Liver (tissue), 9 donors: ENCODE data around the gene GINS2. TPM values are rescaled to one million over a fixed set of nuclear protein-coding genes. Genes with fewer than 3 reads are reported as not detected.

ENCODE experiments used
- DNase-seq: peaks from one replicate; pipeline ENCODE4 v3.0.0-alpha.2; 2017; ENCODE audit warnings: low spot score
- H3K27ac ChIP-seq, 2 donors: one replicate each; pipeline ENCODE4 v1.7.0; 2013; ENCODE audit warnings: inconsistent platforms in 2 of 2, low read length in 2 of 2, control low read depth in 1 of 2, low read depth in 1 of 2, mild to moderate bottlenecking in 1 of 2
- H3K27me3 ChIP-seq, 4 donors: one replicate each; pipeline versions ENCODE4 v1.6.1 to v1.7.0; 2013; ENCODE audit warnings: low read length in 3 of 4, inconsistent platforms in 1 of 4, mild to moderate bottlenecking in 1 of 4, moderate library complexity in 1 of 4; ENCODE audit not compliant: control insufficient read depth in 4 of 4, insufficient read depth in 4 of 4
- H3K36me3 ChIP-seq, 4 donors: one replicate each; pipeline versions ENCODE4 v1.6.1 to v1.7.0; 2013; ENCODE audit warnings: low read length in 3 of 4, mild to moderate bottlenecking in 3 of 4, low read depth in 1 of 4, moderate library complexity in 1 of 4; ENCODE audit not compliant: control insufficient read depth in 4 of 4, insufficient read depth in 3 of 4
- H3K4me1 ChIP-seq, 4 donors: one replicate each; pipeline versions ENCODE4 v1.6.1 to v1.7.0; 2013; ENCODE audit warnings: low read length in 3 of 4, mild to moderate bottlenecking in 3 of 4, moderate library complexity in 1 of 4; ENCODE audit not compliant: control insufficient read depth in 4 of 4, insufficient read depth in 4 of 4
- H3K4me3 ChIP-seq, 3 donors: one replicate each; pipeline versions ENCODE4 v1.6.1 to v1.7.0; 2013; ENCODE audit warnings: low read length in 3 of 3, control low read depth in 1 of 3, low read depth in 1 of 3, mild to moderate bottlenecking in 1 of 3
- H3K9ac ChIP-seq, 2 donors: one replicate each; pipeline ENCODE4 v1.7.0; 2013; ENCODE audit warnings: low read length in 2 of 2, mild to moderate bottlenecking in 2 of 2, moderate library complexity in 2 of 2, control low read depth in 1 of 2, low read depth in 1 of 2
- H3K9me3 ChIP-seq, 4 donors: one replicate each; pipeline versions ENCODE4 v1.6.1 to v1.7.0; 2013; ENCODE audit warnings: low read length in 3 of 4; ENCODE audit not compliant: control insufficient read depth in 4 of 4
- EGR1 ChIP-seq, 2 donors: IDR thresholded peaks; 2 replicates each; pipeline ENCODE4 v1.6.1; 2016 to 2018; ENCODE audit warnings: antibody characterized with exemption in 2 of 2, low read depth in 2 of 2
- FOXA1 ChIP-seq: IDR thresholded peaks from 2 replicates; pipeline ENCODE4 v1.6.1; 2016; ENCODE audit warnings: antibody characterized with exemption
- FOXA2 ChIP-seq: IDR thresholded peaks from 2 replicates; pipeline ENCODE4 v1.6.1; 2016; ENCODE audit warnings: antibody characterized with exemption
- GABPA ChIP-seq, 2 donors: IDR thresholded peaks in 1 of 2; conservative IDR thresholded peaks in 1 of 2; 2 replicates each; pipeline ENCODE4 v1.6.1; 2016; ENCODE audit warnings: antibody characterized with exemption in 2 of 2, mild to moderate bottlenecking in 1 of 2, moderate library complexity in 1 of 2
- HNF4A ChIP-seq, 2 donors: conservative IDR thresholded peaks; 2 replicates each; pipeline ENCODE4 v1.6.1; 2016; ENCODE audit warnings: antibody characterized with exemption in 2 of 2, mild to moderate bottlenecking in 2 of 2
- HNF4G ChIP-seq: IDR thresholded peaks from 2 replicates; pipeline ENCODE4 v1.6.1; 2016; ENCODE audit warnings: antibody characterized with exemption
- JUND ChIP-seq, 2 donors: IDR thresholded peaks; 2 replicates each; pipeline ENCODE4 v1.6.1; 2016; ENCODE audit warnings: antibody characterized with exemption in 2 of 2
- NR2F2 ChIP-seq: IDR thresholded peaks from 2 replicates; pipeline ENCODE4 v1.6.1; 2016; ENCODE audit warnings: antibody characterized with exemption
- RAD21 ChIP-seq, 2 donors: IDR thresholded peaks; 2 replicates each; pipeline ENCODE4 v1.6.1; 2016; ENCODE audit warnings: antibody characterized with exemption in 2 of 2, mild to moderate bottlenecking in 2 of 2
- RXRA ChIP-seq, 2 donors: IDR thresholded peaks; 2 replicates each; pipeline ENCODE4 v1.6.1; 2017 to 2018; ENCODE audit warnings: antibody characterized with exemption in 2 of 2, mild to moderate bottlenecking in 1 of 2
- SP1 ChIP-seq: IDR thresholded peaks from 2 replicates; pipeline ENCODE4 v1.6.1; 2018; ENCODE audit warnings: antibody characterized with exemption, mild to moderate bottlenecking
- TAF1 ChIP-seq: conservative IDR thresholded peaks from 2 replicates; pipeline ENCODE4 v1.6.1; 2016; ENCODE audit warnings: antibody characterized with exemption, mild to moderate bottlenecking
- YY1 ChIP-seq: IDR thresholded peaks from 2 replicates; pipeline ENCODE4 v1.6.1; 2016; ENCODE audit warnings: antibody characterized with exemption, mild to moderate bottlenecking
- WGBS: extraction: QIAGEN DNeasy Blood & Tissue Kit; methylation state at CpG from one replicate; pipeline ENCODE4 v1.1.7; 2013; 5-methylcytosine and 5-hydroxymethylcytosine counted together
- polyA plus RNA-seq, 2 donors: library from polyadenylated mRNA; stranded (reverse) in 1 of 2; unstranded in 1 of 2; fragments of 200-250 nt in 1 of 2; fragments of >200 nt in 1 of 2; fragmentation: Nextera tagmentation in 1 of 2; extraction: Ambion mirVana in 1 of 2; gene quantifications; one replicate each; pipeline versions ENCODE4 v1.2.1 to v1.2.3, GENCODE V29; 2013 to 2015
- total RNA-seq, 2 donors: library from RNA; depleted of rRNA; stranded (reverse); fragments of >200 nt; gene quantifications; one replicate each; pipeline ENCODE4 v1.2.3, GENCODE V29; 2014
- TF ChIP-seq, protein P1 (sequence below): IDR thresholded peaks from 2 replicates; pipeline ENCODE4 v1.6.1; 2016; ENCODE audit warnings: antibody characterized with exemption
- TF ChIP-seq, protein P2 (sequence below): IDR thresholded peaks from 2 replicates; pipeline ENCODE4 v1.6.1; 2016; ENCODE audit warnings: antibody characterized with exemption
- TF ChIP-seq, protein P3 (sequence below): IDR thresholded peaks from 2 replicates; pipeline ENCODE4 v1.6.1; 2016; ENCODE audit warnings: antibody characterized with exemption, mild to moderate bottlenecking
- TF ChIP-seq, protein P4 (sequence below): IDR thresholded peaks from 2 replicates; pipeline ENCODE4 v1.6.1; 2016; ENCODE audit warnings: antibody characterized with exemption
- TF ChIP-seq, protein P5 (sequence below): fragments of 150-350 bp; IDR thresholded peaks from 2 replicates; pipeline ENCODE4 v1.5.1; 2017; ENCODE audit warnings: improper control_type of control experiment, low read depth, low read length; ENCODE audit not compliant: missing input control
- donor health status: healthy.
- donor health status: healthy.
- donor health status: healthy.
- donor health status: healthy.
- donor health status: healthy.

Gene GINS2
- total and polyA plus RNA-seq, 4 donors: 0.17 to 9.3 (median 0.86) TPM

DNA sequence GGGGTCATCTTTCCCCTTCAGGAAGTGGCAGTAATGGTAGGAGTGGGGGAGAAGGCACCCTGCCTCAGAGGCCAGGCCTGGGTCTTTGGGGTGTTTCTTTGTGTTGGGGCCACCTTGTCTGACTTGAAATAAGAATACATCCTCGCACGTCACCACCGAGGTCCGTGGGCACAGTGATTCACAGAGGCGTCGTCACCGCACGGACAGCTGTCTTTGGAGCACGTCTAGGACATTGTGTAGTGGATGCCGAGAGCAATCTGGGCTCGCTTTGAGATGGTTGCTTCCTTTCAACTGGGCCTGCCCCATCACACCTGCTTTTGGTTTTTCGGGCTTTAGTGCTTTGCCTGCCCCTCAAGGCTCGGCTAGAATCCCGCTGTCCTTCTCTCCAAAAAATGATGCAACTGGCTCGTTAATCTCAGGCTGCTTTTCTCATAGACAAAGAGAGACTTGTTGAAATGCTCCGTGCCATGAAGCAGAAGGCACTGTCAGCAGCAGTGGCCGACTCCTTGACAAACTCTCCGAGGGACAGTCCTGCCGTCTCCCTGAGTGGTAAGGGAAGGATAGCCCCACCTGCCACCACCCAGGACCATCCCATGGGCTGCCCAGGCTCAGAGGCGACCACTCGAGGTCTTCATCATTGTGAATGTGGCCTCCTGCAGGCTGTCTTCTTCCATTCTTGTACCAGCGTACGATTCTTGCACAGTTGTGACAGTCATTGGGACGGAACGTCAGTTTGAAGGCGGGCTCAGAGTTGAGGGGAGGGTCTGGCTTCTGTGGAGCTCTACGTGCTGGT lies 24.0 kb downstream of the GINS2 start:
- TF ChIP-seq HNF4G: no peak
- Histone ChIP-seq H3K9me3 (no peaks in the 10 kb centered on the region), H3K27ac (no peak overlapping the region), H3K36me3 (peaks cover 39 to 93% (median 68%) of the 10 kb centered on the region in 4 donors), H3K27me3 (no peaks in the 10 kb centered on the region), H3K4me3 (no peak overlapping the region), H3K4me1 (no peaks in the 10 kb centered on the region), H3K9ac (no peak overlapping the region)
- no peak for DNase-seq
- 96% methylated on average over 27 of the region's 27 CpGs for WGBS

DNA sequence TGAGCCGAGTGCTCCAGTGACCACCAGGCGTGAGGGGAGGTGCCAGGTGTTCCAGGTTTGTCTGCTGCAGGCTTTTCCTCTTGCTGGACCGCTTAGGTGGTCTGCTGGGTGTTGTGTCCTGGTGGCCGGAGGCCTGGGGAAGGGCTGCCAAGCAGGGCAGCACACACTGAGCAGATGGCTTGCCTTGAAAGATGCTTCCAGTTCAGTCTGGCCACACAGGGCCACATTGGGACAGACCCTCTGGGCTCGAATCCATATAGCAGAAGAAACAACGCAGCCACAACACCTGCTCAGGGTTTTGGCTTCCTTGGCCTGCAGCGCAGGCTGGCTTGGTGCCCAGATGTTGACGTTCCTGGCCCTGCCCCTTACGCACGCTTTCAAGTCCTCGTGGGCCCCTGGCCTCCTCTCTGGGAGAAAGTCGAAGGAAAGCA lies 24.8 kb downstream of the GINS2 start:
- WGBS: 80% methylated on average over 12 of the region's 12 CpGs
- TF ChIP-seq, protein P1, sequence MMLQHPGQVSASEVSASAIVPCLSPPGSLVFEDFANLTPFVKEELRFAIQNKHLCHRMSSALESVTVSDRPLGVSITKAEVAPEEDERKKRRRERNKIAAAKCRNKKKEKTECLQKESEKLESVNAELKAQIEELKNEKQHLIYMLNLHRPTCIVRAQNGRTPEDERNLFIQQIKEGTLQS: no peak
- TF ChIP-seq, protein P2, sequence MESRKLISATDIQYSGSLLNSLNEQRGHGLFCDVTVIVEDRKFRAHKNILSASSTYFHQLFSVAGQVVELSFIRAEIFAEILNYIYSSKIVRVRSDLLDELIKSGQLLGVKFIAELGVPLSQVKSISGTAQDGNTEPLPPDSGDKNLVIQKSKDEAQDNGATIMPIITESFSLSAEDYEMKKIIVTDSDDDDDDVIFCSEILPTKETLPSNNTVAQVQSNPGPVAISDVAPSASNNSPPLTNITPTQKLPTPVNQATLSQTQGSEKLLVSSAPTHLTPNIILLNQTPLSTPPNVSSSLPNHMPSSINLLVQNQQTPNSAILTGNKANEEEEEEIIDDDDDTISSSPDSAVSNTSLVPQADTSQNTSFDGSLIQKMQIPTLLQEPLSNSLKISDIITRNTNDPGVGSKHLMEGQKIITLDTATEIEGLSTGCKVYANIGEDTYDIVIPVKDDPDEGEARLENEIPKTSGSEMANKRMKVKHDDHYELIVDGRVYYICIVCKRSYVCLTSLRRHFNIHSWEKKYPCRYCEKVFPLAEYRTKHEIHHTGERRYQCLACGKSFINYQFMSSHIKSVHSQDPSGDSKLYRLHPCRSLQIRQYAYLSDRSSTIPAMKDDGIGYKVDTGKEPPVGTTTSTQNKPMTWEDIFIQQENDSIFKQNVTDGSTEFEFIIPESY: no peak
- no peak for TF ChIP-seq HNF4G
- TF ChIP-seq TAF1: no peak
- no peak for TF ChIP-seq GABPA (IDR thresholded peaks at IDR 0.05 in 1 of 2, conservative IDR thresholded peaks at IDR 0.05 in 1 of 2)
- no peak for TF ChIP-seq SP1
- no peak for TF ChIP-seq RXRA (IDR thresholded peaks at IDR 0.05)
- TF ChIP-seq, protein P3, sequence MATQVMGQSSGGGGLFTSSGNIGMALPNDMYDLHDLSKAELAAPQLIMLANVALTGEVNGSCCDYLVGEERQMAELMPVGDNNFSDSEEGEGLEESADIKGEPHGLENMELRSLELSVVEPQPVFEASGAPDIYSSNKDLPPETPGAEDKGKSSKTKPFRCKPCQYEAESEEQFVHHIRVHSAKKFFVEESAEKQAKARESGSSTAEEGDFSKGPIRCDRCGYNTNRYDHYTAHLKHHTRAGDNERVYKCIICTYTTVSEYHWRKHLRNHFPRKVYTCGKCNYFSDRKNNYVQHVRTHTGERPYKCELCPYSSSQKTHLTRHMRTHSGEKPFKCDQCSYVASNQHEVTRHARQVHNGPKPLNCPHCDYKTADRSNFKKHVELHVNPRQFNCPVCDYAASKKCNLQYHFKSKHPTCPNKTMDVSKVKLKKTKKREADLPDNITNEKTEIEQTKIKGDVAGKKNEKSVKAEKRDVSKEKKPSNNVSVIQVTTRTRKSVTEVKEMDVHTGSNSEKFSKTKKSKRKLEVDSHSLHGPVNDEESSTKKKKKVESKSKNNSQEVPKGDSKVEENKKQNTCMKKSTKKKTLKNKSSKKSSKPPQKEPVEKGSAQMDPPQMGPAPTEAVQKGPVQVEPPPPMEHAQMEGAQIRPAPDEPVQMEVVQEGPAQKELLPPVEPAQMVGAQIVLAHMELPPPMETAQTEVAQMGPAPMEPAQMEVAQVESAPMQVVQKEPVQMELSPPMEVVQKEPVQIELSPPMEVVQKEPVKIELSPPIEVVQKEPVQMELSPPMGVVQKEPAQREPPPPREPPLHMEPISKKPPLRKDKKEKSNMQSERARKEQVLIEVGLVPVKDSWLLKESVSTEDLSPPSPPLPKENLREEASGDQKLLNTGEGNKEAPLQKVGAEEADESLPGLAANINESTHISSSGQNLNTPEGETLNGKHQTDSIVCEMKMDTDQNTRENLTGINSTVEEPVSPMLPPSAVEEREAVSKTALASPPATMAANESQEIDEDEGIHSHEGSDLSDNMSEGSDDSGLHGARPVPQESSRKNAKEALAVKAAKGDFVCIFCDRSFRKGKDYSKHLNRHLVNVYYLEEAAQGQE: no peak
- TF ChIP-seq HNF4A (conservative IDR thresholded peaks at IDR 0.05): no peak
- TF ChIP-seq EGR1 (IDR thresholded peaks at IDR 0.05; ENCODE audit: low read depth in 2 of 2): no peak
- TF ChIP-seq, protein P4, sequence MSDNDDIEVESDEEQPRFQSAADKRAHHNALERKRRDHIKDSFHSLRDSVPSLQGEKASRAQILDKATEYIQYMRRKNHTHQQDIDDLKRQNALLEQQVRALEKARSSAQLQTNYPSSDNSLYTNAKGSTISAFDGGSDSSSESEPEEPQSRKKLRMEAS: no peak
- TF ChIP-seq NR2F2: no peak
- TF ChIP-seq FOXA2: no peak
- TF ChIP-seq RAD21 (IDR thresholded peaks at IDR 0.05): no peak
- TF ChIP-seq, protein P5, sequence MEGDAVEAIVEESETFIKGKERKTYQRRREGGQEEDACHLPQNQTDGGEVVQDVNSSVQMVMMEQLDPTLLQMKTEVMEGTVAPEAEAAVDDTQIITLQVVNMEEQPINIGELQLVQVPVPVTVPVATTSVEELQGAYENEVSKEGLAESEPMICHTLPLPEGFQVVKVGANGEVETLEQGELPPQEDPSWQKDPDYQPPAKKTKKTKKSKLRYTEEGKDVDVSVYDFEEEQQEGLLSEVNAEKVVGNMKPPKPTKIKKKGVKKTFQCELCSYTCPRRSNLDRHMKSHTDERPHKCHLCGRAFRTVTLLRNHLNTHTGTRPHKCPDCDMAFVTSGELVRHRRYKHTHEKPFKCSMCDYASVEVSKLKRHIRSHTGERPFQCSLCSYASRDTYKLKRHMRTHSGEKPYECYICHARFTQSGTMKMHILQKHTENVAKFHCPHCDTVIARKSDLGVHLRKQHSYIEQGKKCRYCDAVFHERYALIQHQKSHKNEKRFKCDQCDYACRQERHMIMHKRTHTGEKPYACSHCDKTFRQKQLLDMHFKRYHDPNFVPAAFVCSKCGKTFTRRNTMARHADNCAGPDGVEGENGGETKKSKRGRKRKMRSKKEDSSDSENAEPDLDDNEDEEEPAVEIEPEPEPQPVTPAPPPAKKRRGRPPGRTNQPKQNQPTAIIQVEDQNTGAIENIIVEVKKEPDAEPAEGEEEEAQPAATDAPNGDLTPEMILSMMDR: no peak
- TF ChIP-seq YY1: no peak
- no peak for TF ChIP-seq FOXA1
- TF ChIP-seq JUND (IDR thresholded peaks at IDR 0.05): no peak
- no peak overlapping the region for H3K9ac ChIP-seq
- no peak for DNase-seq
- H3K4me3 ChIP-seq: no peak overlapping the region
- peaks cover 39 to 90% (median 64%) of the 10 kb centered on the region in 4 donors for H3K36me3 ChIP-seq
- H3K27me3 ChIP-seq: no peaks in the 10 kb centered on the region
- H3K27ac ChIP-seq: no peak overlapping the region
- H3K4me1 ChIP-seq: no peaks in the 10 kb centered on the region
- H3K9me3 ChIP-seq: no peaks in the 10 kb centered on the region
